ENCODE data around the gene SRP72. TPM values are rescaled to one million over a fixed set of nuclear protein-coding genes. Genes with fewer than 3 reads are reported as not detected.

SRP72 gene
- total RNA-seq, 1 donor from 2014 or later = 57.5 TPM

DNA sequence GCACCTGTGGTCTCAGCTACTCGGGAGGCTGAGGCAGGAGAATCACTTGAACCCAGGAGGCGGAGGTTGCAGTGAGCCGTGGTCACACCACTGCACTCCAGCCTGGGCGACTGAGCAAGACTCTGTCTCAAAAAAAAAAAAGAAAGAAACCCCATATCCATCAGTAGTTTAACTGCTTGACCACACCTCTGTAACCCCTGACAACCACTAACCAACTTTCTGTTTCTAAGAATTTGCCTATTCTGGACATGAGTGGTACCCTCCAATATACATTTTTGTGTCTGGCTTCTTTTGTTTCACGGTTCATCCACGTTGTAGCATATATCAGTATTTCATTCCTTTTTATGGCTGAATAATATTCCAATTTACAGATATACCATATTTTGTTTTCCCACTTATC is 41.1 kb upstream of the SRP72 start:
- no peaks in the 10 kb centered on the region for H3K4me1 ChIP-seq
- no peaks in the 10 kb centered on the region for H3K36me3 ChIP-seq
- no peak overlapping the region for H3K4me3 ChIP-seq
- H3K27me3 ChIP-seq = no peaks in the 10 kb centered on the region
- intact Hi-C loops (cut with DNase I) = no loop called here
- no peaks in the 10 kb centered on the region for H3K9me3 ChIP-seq
- H3K27ac ChIP-seq = no peak overlapping the region
- no peak for DNase-seq (ENCODE audit: extremely low spot score in 2 of 2)
- TF ChIP-seq POLR2A (IDR thresholded peaks at IDR 0.05) (no peak), POLR2AphosphoS5 (IDR thresholded peaks at IDR 0.05; ENCODE audit: insufficient read depth in 1 of 2, low read depth in 1 of 2) (no peak)
- TF ChIP-seq, protein P1, sequence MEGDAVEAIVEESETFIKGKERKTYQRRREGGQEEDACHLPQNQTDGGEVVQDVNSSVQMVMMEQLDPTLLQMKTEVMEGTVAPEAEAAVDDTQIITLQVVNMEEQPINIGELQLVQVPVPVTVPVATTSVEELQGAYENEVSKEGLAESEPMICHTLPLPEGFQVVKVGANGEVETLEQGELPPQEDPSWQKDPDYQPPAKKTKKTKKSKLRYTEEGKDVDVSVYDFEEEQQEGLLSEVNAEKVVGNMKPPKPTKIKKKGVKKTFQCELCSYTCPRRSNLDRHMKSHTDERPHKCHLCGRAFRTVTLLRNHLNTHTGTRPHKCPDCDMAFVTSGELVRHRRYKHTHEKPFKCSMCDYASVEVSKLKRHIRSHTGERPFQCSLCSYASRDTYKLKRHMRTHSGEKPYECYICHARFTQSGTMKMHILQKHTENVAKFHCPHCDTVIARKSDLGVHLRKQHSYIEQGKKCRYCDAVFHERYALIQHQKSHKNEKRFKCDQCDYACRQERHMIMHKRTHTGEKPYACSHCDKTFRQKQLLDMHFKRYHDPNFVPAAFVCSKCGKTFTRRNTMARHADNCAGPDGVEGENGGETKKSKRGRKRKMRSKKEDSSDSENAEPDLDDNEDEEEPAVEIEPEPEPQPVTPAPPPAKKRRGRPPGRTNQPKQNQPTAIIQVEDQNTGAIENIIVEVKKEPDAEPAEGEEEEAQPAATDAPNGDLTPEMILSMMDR (IDR thresholded peaks at IDR 0.05) = no peak

DNA sequence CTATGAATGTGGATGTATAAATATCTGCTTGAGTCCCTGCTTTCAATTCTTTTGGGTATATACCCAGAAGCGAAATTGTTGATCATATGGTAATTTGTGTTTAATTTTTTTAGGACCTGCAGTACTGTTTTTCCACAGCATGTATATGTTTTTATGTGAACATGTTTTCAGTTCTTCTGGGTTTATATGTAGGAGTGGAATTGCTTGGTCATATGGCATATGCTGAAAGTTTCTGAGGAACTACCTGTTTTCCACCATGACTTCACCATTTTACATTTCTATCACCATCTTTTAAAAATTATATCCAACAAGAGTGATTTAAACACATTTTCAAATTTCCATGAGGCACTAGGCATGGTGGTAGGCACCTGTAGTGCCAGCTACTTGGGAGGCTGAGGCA is 40.2 kb upstream of the SRP72 start:
- H3K4me3 ChIP-seq = no peak overlapping the region
- no peaks in the 10 kb centered on the region for H3K4me1 ChIP-seq
- TF ChIP-seq POLR2A (IDR thresholded peaks at IDR 0.05) = no peak
- TF ChIP-seq, protein P1 (IDR thresholded peaks at IDR 0.05) = no peak
- TF ChIP-seq POLR2AphosphoS5 (IDR thresholded peaks at IDR 0.05; ENCODE audit: insufficient read depth in 1 of 2, low read depth in 1 of 2) = no peak
- no peak for DNase-seq (ENCODE audit: extremely low spot score in 2 of 2)
- H3K27ac ChIP-seq = no peak overlapping the region
- H3K36me3 ChIP-seq = no peaks in the 10 kb centered on the region
- intact Hi-C loops (cut with DNase I) = no loop called here
- H3K9me3 ChIP-seq = no peaks in the 10 kb centered on the region
- H3K27me3 ChIP-seq = no peaks in the 10 kb centered on the region

DNA sequence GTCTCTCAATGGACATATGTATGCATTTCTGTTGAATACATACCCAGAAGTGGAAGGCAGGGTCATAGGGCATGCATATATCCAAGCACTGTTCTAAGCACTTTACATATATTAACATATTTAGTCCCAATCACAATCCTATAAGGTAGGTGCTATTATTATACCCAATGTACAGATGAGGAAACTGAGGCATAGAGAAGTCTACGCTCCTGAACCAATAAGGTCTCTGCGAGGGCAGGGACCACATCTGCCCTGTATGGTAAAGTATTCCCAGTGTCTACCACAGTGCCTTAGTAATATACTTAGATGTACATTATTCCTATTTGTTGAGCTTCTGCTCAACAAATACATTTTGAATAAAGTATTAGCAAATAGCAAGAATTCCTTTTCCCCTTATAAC is 37.2 kb upstream of the SRP72 start:
- TF ChIP-seq POLR2AphosphoS5 (IDR thresholded peaks at IDR 0.05; ENCODE audit: insufficient read depth in 1 of 2, low read depth in 1 of 2) (no peak), POLR2A (IDR thresholded peaks at IDR 0.05) (no peak)
- TF ChIP-seq, protein P1 (IDR thresholded peaks at IDR 0.05) = no peak
- H3K36me3 ChIP-seq = no peaks in the 10 kb centered on the region
- H3K9me3 ChIP-seq = no peaks in the 10 kb centered on the region
- DNase-seq (ENCODE audit: extremely low spot score in 2 of 2) = no peak
- peaks cover 16% of the 10 kb centered on the region for H3K4me1 ChIP-seq
- intact Hi-C loops (cut with DNase I) = loop anchor here (10.0 kb wide), 1 partner anchor 45 kb away; the partner anchor contains the start of gene AASDH
- no peaks in the 10 kb centered on the region for H3K27me3 ChIP-seq
- H3K27ac ChIP-seq = no peak overlapping the region
- no peak overlapping the region for H3K4me3 ChIP-seq

DNA sequence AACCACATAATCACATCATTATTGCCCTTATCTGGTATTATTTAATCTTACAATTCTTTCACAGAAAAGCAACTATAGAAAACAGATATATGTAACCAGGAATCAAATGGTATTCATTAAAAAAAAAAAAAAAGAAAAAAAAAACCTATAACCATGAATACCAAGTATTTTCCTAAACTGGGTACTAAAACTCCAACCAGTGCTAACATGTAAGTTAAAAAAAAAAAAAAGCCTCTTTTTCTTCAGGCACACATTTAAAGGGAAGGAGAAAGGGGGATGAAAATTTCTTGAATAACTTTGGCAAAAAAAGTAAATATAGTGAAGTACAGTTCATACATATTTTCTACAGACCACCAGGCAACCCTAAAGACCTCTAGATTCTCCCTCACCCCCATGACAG is 34.1 kb upstream of the SRP72 start:
- no peak overlapping the region for H3K4me3 ChIP-seq
- H3K9me3 ChIP-seq = no peaks in the 10 kb centered on the region
- no peaks in the 10 kb centered on the region for H3K36me3 ChIP-seq
- no peak for DNase-seq (ENCODE audit: extremely low spot score in 2 of 2)
- no peak overlapping the region for H3K27ac ChIP-seq
- intact Hi-C loops (cut with DNase I) = loop anchor here (10.0 kb wide), 1 partner anchor 48 kb away; the partner anchor contains the start of gene AASDH
- H3K4me1 ChIP-seq = peaks cover 23% of the 10 kb centered on the region
- TF ChIP-seq POLR2AphosphoS5 (IDR thresholded peaks at IDR 0.05; ENCODE audit: insufficient read depth in 1 of 2, low read depth in 1 of 2) (no peak), POLR2A (IDR thresholded peaks at IDR 0.05) (no peak)
- TF ChIP-seq, protein P1 (IDR thresholded peaks at IDR 0.05) = no peak
- no peaks in the 10 kb centered on the region for H3K27me3 ChIP-seq

DNA sequence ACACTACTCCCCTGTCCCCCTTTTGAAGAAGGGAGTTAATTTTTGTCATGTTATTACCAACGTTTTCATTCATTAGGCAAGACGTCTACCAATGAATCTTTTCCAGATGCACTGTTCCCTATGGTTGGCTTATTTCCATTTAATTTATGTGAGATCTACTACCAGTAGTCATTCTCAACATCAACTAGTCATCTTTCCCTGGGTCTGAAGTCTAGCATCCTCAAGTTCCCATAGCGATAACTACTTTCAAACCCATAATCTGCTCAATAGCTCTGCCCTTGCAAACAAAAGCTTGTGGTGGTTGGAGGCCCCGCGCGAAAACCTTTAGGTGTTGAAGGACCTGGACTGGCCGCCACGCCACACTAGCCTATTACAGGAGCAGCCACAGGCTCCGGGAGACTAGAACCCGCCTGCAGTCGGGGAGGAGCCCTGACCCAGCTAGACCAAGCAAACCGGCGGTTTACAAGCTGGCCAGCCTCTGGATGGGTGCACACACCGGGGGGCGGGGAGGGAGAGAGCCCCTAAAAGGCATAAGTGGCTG is 32.7 kb upstream of the SRP72 start:
- Histone ChIP-seq H3K36me3 (no peaks in the 10 kb centered on the region), H3K4me3 (peak overlapping the region; percentile 83 to 91), H3K27me3 (no peaks in the 10 kb centered on the region), H3K9me3 (no peaks in the 10 kb centered on the region), H3K27ac (peak overlapping the region; percentile 96), H3K4me1 (peaks cover 28% of the 10 kb centered on the region)
- peak in 1 of 2 donors; percentile 91 for DNase-seq (ENCODE audit: extremely low spot score in 2 of 2)
- intact Hi-C loops (cut with DNase I) = loop anchor here (10.0 kb wide), 1 partner anchor 50 kb away; the partner anchor contains the start of gene AASDH
- TF ChIP-seq, protein P1 (IDR thresholded peaks at IDR 0.05) = no peak
- TF ChIP-seq POLR2A (IDR thresholded peaks at IDR 0.05) (no peak), POLR2AphosphoS5 (IDR thresholded peaks at IDR 0.05; ENCODE audit: insufficient read depth in 1 of 2, low read depth in 1 of 2) (no peak)

Measured in vagina (tissue), 2 donors.